GM19025 (cell line): Measurements from ENCODE around the gene DYRK1A.

Experiments
- ATAC-seq: cut with Tn5 transposase; IDR thresholded peaks from one replicate; pipeline ENCODE4 v1.9.1; 2021; ENCODE audit warnings: mild to moderate bottlenecking, low read depth, moderate library complexity; ENCODE audit not compliant: unreplicated experiment

Gene DYRK1A

GRCh38 chr21:37472581-37472980 is 106.0 kb downstream of the DYRK1A start:
- no peak for ATAC-seq

GRCh38 chr21:37473491-37473890 is 106.9 kb downstream of the DYRK1A start:
- ATAC-seq = no peak

- no peak for ATAC-seq
Observed at GRCh38 chr21:37474342-37474741, 107.8 kb downstream of the DYRK1A start.

DNA sequence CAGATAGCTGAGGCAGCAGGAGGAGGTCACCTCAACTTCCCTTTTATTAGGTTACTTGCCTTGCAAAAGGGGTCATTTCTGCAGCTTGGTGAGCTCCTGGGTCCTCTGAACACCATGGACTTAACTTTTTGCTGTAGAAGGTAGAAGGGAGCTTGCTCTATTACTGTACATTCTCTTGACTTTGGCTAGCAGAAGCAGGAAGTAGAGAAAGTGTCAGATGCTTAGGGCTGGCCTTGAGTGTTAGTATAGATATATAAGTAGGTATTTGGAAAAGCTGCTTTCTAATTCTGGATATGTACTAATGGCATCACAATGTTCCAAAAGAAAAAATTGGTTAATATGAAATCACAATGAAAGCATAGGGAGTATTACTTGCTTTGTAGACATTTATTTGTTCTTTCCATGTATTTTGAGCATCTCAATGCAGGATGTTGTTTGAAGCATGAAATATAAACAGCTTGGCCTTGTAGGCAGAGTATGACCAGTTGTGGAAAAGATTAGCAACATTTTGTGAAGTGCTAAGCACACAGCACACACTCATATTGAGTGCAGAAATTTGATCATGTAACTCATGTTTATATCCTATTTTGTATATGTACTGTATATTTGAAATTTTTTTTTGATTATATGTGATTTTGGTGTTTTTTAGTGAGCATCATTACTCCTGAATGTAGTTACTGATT is 108.8 kb downstream of the DYRK1A start:
- ATAC-seq = no peak

DNA sequence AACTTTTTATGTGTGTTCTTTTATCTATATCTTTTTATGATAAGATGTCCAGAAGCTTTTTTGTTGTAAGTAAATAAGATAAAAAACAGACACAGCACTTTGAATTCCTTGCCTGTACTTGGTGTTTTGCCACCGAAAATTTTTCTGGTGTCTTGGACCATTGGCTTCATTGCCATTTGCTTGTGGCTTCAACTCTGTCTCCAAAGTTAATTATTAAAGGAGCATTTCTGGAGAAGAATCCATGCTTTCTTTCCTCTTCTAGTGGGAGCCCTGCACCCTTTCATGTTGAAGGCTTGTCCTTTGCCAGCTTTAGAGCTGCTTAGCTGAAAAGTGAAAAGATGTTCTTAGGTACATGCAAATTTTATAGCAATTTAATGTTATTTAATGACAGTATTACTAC is 112.2 kb downstream of the DYRK1A start:
- no peak for ATAC-seq

GRCh38 chr21:37483776-37484175 is 117.2 kb downstream of the DYRK1A start:
- no peak for ATAC-seq

- no peak for ATAC-seq
Observed at GRCh38 chr21:37484535-37485474, 118.2 kb downstream of the DYRK1A start.

GRCh38 chr21:37489553-37489952 is 123.0 kb downstream of the DYRK1A start:
- no peak for ATAC-seq

GRCh38 chr21:37490084-37490483 is 123.5 kb downstream of the DYRK1A start:
- no peak for ATAC-seq

- ATAC-seq = no peak
Observed at GRCh38 chr21:37496972-37497371, 130.4 kb downstream of the DYRK1A start.

GRCh38 chr21:37498664-37499063 is 132.1 kb downstream of the DYRK1A start:
- no peak for ATAC-seq

- ATAC-seq = no peak
Observed at GRCh38 chr21:37502947-37503346, 136.4 kb downstream of the DYRK1A start.

DNA sequence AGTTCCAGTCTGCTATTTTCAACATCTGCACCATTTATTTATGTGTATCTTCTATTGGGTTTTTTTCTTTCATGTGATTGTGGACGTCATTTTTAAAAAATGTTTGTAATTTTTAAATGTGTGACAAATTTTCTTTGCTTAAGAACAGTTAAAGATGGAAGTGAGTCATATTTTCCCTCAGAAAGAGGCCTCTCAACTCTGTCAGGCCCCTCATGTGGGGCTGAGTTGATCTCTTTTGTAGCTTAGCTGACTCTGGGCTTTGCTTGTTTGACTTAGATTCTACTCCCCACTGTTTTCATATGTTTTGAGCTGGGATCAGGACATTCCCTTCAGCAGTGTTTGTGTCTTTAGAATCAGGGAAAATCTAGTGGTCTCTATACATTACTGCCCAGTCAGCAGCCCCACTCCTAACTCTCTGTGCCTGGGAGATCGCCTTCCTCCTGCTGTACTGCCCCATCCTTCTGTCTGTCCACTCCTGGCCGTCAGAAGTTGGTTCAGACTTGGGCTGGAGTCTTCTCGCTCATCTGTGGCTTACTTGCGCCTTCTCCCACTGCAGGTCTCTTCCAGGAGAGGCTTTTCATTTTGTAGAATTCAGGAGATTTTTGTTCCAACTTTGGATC is 137.4 kb downstream of the DYRK1A start:
- ATAC-seq = no peak

- ATAC-seq = no peak
Observed at GRCh38 chr21:37505963-37506362, 139.4 kb downstream of the DYRK1A start.

GRCh38 chr21:37507716-37508115 is 141.1 kb downstream of the DYRK1A start:
- no peak for ATAC-seq

DNA sequence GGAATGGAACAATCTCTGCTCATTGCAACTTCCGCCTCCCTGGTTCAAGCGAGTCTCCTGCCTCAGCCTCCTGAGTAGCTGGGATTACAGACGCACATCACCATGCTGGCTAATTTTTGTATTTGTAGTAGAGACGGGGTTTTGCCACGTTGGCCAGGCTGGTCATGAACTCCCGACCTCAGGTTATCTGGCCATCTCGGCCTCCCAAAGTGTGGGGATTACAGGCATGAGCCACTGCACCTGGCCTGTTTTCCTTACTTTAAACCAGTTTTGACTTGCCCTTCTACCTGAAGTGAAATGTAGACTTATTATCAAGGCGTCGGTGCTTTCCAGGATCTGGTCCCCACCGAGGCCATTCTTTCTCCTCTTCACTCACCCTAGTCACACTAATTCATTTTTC is 141.8 kb downstream of the DYRK1A start:
- no peak for ATAC-seq

- no peak for ATAC-seq
Observed at GRCh38 chr21:37509802-37510393, 143.3 kb downstream of the DYRK1A start.

- ATAC-seq = no peak
Observed at GRCh38 chr21:37511848-37512247, 145.3 kb downstream of the DYRK1A start.

DNA sequence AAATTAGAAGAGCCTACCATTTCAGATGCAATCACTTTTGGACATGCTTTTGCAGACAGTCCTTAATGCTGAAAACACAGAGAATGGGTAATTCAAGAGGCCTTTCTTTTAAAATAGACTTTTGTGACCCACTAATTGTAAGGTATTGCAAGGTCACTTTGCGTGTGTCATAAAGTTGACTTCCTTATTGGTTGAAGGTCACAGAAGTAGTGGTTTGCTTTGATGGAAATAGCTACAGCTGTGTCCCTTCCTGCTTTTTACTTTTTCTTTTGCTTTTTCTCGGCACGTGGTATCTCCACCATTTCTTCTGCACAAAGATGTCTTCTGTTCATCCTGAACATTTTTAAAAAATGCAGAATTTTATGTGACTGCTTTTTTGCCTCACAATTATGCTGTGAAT is 146.8 kb downstream of the DYRK1A start:
- ATAC-seq = no peak

- no peak for ATAC-seq
Observed at GRCh38 chr21:37514038-37514667, 147.6 kb downstream of the DYRK1A start.
